ENCODE measurements around the gene TTC28. TPM values are rescaled to one million over a fixed set of nuclear protein-coding genes. Genes with fewer than 3 reads are reported as not detected.

The TTC28 gene
- total RNA-seq, 1 donor from 2014 or later: 13.5 TPM

DNA sequence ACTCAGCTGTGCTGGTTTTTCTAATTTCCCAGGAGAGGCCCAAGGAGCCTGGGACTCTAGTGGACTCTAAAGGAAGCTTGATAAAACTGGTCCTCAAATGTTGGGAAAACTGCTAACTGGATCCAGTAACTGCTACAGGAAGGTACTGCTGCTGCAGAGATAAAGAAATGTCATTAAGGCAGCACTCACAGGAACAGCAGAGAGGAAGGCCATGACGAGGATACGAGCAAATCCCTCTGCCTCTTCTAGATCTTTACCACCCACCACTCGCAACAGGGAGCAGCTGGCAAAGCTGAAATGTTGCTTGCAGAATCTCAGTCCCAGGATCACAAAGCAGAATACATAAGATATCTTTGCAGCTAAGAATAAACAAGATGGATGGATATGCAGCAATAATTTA, 23.5 kb downstream of the TTC28 start:
- no peaks in the 10 kb centered on the region for H3K27me3 ChIP-seq (ENCODE audit: control insufficient read depth, insufficient read depth, low read length)
- TF ChIP-seq, protein P1, sequence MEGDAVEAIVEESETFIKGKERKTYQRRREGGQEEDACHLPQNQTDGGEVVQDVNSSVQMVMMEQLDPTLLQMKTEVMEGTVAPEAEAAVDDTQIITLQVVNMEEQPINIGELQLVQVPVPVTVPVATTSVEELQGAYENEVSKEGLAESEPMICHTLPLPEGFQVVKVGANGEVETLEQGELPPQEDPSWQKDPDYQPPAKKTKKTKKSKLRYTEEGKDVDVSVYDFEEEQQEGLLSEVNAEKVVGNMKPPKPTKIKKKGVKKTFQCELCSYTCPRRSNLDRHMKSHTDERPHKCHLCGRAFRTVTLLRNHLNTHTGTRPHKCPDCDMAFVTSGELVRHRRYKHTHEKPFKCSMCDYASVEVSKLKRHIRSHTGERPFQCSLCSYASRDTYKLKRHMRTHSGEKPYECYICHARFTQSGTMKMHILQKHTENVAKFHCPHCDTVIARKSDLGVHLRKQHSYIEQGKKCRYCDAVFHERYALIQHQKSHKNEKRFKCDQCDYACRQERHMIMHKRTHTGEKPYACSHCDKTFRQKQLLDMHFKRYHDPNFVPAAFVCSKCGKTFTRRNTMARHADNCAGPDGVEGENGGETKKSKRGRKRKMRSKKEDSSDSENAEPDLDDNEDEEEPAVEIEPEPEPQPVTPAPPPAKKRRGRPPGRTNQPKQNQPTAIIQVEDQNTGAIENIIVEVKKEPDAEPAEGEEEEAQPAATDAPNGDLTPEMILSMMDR (IDR thresholded peaks at IDR 0.05; ENCODE audit: insufficient read depth, low read length, poor library complexity, severe bottlenecking): no peak
- H3K4me3 ChIP-seq (ENCODE audit: low read depth, low read length): no peak overlapping the region
- H3K36me3 ChIP-seq (ENCODE audit: control insufficient read depth, insufficient read depth, low read length): no peaks in the 10 kb centered on the region
- DNase-seq (ENCODE audit: low read depth): no peak

DNA sequence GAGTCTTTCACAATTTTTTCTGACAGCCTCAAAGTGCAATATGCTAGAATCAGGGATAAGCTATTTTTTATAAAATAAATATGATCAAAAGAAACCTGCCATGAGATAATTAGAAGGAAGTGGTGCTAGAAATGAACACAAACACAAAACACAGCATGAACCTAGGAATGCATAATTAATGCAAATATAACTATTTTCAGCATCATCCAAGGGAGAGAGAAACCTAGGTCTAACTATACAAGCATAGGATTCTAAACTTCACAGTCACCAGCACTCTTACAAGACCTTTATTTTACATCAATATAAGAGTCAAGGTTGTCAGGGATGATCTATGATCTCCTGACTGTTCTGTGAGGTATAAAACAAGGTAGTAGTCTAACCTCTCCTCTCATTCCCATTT, 29.2 kb downstream of the TTC28 start:
- no peak for DNase-seq (ENCODE audit: low read depth)
- Histone ChIP-seq H3K27me3 (ENCODE audit: control insufficient read depth, insufficient read depth, low read length) (no peaks in the 10 kb centered on the region), H3K4me3 (ENCODE audit: low read depth, low read length) (no peak overlapping the region), H3K36me3 (ENCODE audit: control insufficient read depth, insufficient read depth, low read length) (no peaks in the 10 kb centered on the region)
- TF ChIP-seq, protein P1 (IDR thresholded peaks at IDR 0.05; ENCODE audit: insufficient read depth, low read length, poor library complexity, severe bottlenecking): no peak

DNA sequence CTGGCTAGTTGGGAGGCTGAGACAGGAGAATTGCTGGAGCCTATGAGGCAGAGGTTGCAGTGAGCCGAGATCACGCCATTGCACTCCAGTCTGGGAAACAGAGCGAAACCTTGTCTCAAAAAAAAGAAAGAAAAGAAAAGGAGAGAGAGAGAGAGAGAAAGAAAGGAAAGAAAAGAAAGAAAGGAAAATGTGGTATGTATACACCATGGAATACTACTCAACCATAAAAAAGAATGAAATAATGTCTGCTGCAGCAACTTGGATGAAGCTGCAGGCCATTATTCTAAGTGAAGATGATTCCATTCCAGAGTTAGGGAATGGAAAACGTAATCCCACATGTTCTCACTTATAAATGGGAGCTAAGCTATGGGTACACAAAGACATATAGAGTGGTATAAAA, 30.8 kb downstream of the TTC28 start:
- Histone ChIP-seq H3K4me3 (ENCODE audit: low read depth, low read length) (no peak overlapping the region), H3K27me3 (ENCODE audit: control insufficient read depth, insufficient read depth, low read length) (no peaks in the 10 kb centered on the region), H3K36me3 (ENCODE audit: control insufficient read depth, insufficient read depth, low read length) (no peaks in the 10 kb centered on the region)
- DNase-seq (ENCODE audit: low read depth): no peak
- TF ChIP-seq, protein P1 (IDR thresholded peaks at IDR 0.05; ENCODE audit: insufficient read depth, low read length, poor library complexity, severe bottlenecking): no peak

DNA sequence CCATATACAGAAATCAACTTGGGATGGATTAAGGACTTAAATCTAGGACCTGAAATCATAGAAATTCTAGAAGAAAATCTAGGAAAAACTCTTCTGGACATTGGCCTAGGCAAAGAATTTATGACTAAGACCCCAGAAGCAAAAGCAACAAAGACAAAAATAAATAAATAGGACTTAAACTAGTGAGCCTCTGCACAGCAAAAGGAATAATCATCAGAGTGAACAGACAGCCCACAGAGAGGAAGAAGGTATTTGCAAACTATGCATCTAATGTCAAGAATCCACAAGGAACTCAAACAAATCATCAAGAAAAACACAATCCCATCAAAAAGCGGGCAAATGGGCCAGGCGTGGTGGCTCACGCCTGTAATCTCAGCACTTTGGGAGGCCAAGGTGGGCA, 32.4 kb downstream of the TTC28 start:
- no peak for DNase-seq (ENCODE audit: low read depth)

DNA sequence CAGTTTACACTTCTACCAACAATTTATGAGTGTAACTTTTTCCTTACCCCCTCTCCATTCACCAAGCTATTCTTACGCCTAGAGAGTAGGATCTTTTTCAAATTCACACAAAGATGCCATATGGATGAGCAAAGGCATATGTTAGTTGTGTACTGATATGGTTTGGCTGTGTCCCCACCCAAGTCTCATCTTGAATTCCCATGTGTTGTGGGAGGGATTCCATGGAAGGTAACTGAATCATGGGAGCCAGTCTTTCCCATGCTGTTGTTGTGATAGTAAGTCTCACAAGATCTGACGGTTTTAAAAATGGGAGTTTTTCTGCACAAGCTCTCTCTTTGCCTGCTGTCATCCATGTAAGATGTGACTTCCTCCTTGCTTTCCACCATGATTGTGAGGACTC, 40.3 kb downstream of the TTC28 start:
- Histone ChIP-seq H3K4me3 (ENCODE audit: low read depth, low read length) (no peak overlapping the region), H3K27me3 (ENCODE audit: control insufficient read depth, insufficient read depth, low read length) (no peaks in the 10 kb centered on the region), H3K36me3 (ENCODE audit: control insufficient read depth, insufficient read depth, low read length) (no peaks in the 10 kb centered on the region)
- TF ChIP-seq, protein P1 (IDR thresholded peaks at IDR 0.05; ENCODE audit: insufficient read depth, low read length, poor library complexity, severe bottlenecking): no peak
- DNase-seq (ENCODE audit: low read depth): no peak

More for the DNA sequence above, 32.4 kb downstream of the TTC28 start:
- Histone ChIP-seq H3K4me3 (ENCODE audit: low read depth, low read length) (no peak overlapping the region), H3K27me3 (ENCODE audit: control insufficient read depth, insufficient read depth, low read length) (no peaks in the 10 kb centered on the region), H3K36me3 (ENCODE audit: control insufficient read depth, insufficient read depth, low read length) (no peaks in the 10 kb centered on the region)
- TF ChIP-seq, protein P1 (IDR thresholded peaks at IDR 0.05; ENCODE audit: insufficient read depth, low read length, poor library complexity, severe bottlenecking): no peak

DNA sequence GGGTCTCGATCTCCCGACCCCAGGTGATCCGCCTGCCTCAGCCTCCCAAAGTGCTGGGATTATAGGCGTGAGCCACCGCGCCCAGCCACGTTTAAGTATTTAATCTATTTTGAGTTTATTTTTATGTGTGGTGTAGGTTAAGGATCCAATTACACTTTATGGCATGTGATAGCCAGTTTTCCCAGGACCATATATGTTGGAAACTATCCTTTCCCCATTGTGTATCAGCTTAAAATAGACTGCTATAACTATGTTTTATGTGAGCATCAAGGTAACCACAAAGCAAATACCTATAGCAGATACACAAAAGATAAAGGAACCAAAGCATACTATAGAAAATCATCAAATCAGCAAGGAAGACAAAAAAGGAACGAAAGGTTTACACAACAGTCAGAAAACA, 42.4 kb downstream of the TTC28 start:
- TF ChIP-seq, protein P1 (IDR thresholded peaks at IDR 0.05; ENCODE audit: insufficient read depth, low read length, poor library complexity, severe bottlenecking): no peak
- no peak for DNase-seq (ENCODE audit: low read depth)
- Histone ChIP-seq H3K36me3 (ENCODE audit: control insufficient read depth, insufficient read depth, low read length) (no peaks in the 10 kb centered on the region), H3K27me3 (ENCODE audit: control insufficient read depth, insufficient read depth, low read length) (no peaks in the 10 kb centered on the region), H3K4me3 (ENCODE audit: low read depth, low read length) (no peak overlapping the region)
